Transverse colon (tissue), 4 donors: ENCODE measurements around the gene PEF1.

Experiments used
- EP300 ChIP-seq: sonication (generic); formaldehyde crosslinking; IDR thresholded peaks from one replicate; pipeline ENCODE4 v1.6.1; 2017; ENCODE audit warnings: antibody characterized with exemption, low read depth
- POLR2A ChIP-seq: fragments of 450-650 bp; IDR thresholded peaks from one replicate; pipeline ENCODE4 v1.6.1; 2016; ENCODE audit warnings: antibody characterized with exemption, mild to moderate bottlenecking, moderate library complexity
- POLR2AphosphoS5 ChIP-seq, 3 donors: sonication (generic); formaldehyde crosslinking; IDR thresholded peaks; one replicate each; pipeline ENCODE4 v1.6.1; 2016; ENCODE audit warnings: antibody characterized with exemption in 3 of 3
- TF ChIP-seq, protein P1 (sequence below), 5 experiments: fragments of 200-600 bp in 3 of 5; fragments of 450-650 bp in 2 of 5; sonication (generic) in 3 of 5; IDR thresholded peaks; 1 replicate in 2 of 5; 2 replicates in 3 of 5; pipeline ENCODE4 v1.5.1; 2016 to 2017; ENCODE audit warnings: antibody characterized with exemption in 5 of 5, inconsistent platforms in 3 of 5, mild to moderate bottlenecking in 2 of 5, moderate library complexity in 1 of 5

DNA sequence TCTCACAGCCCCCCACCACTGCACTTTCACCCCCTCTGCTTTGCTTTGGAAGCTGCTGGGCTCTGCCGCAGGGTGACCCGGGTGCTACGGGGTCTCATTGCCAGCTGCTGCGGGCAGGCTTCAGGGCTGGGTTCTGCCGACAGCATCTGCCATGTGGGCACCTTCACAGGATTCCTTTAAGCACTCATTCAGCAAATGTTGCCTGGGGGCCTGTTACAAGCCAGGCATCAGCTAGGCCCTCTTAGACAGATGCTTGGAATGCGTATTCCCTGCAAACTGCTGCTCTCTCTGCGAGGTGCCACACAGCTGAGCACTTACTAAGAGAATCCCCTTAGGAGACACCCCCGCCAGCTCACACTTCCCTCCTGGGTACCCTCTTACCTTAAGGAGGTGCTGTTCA is 29.9 kb upstream of the PEF1 start:
- TF ChIP-seq, protein P1, sequence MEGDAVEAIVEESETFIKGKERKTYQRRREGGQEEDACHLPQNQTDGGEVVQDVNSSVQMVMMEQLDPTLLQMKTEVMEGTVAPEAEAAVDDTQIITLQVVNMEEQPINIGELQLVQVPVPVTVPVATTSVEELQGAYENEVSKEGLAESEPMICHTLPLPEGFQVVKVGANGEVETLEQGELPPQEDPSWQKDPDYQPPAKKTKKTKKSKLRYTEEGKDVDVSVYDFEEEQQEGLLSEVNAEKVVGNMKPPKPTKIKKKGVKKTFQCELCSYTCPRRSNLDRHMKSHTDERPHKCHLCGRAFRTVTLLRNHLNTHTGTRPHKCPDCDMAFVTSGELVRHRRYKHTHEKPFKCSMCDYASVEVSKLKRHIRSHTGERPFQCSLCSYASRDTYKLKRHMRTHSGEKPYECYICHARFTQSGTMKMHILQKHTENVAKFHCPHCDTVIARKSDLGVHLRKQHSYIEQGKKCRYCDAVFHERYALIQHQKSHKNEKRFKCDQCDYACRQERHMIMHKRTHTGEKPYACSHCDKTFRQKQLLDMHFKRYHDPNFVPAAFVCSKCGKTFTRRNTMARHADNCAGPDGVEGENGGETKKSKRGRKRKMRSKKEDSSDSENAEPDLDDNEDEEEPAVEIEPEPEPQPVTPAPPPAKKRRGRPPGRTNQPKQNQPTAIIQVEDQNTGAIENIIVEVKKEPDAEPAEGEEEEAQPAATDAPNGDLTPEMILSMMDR (IDR thresholded peaks at IDR 0.05): no peak
- no peak for TF ChIP-seq POLR2AphosphoS5 (IDR thresholded peaks at IDR 0.05)
- TF ChIP-seq POLR2A: no peak
- TF ChIP-seq EP300: no peak
